Vagina (tissue), 2 donors: ENCODE results near the gene SRRT. TPM values are rescaled to one million over a fixed set of nuclear protein-coding genes. Genes with fewer than 3 reads are reported as not detected.

ENCODE experiments used
- DNase-seq, 2 donors: peaks; one replicate each; pipeline ENCODE4 v3.0.0-alpha.2; 2017; ENCODE audit errors: extremely low spot score in 2 of 2
- H3K27ac ChIP-seq: fragments of 200-600 bp; sonication (generic); one replicate; pipeline ENCODE4 v1.5.1; 2019
- H3K27me3 ChIP-seq: fragments of 200-600 bp; sonication (generic); one replicate; pipeline ENCODE4 v1.5.1; 2019
- H3K36me3 ChIP-seq, 2 donors: fragments of 200-600 bp; sonication (generic); one replicate each; pipeline ENCODE4 v1.5.1; 2017 to 2019
- H3K4me1 ChIP-seq: fragments of 200-600 bp; sonication (generic); one replicate; pipeline ENCODE4 v1.5.1; 2019
- H3K4me3 ChIP-seq, 2 donors: fragments of 200-600 bp; sonication (generic); 1 replicate in 1 of 2; 2 replicates in 1 of 2; pipeline ENCODE4 v1.5.1; 2016 to 2019
- H3K9me3 ChIP-seq: fragments of 200-600 bp; sonication (generic); one replicate; pipeline ENCODE4 v1.5.1; 2019
- POLR2A ChIP-seq, 2 donors: fragments of 450-650 bp; IDR thresholded peaks; one replicate each; pipeline ENCODE4 v1.6.1; 2017; ENCODE audit warnings: antibody characterized with exemption in 2 of 2, mild to moderate bottlenecking in 2 of 2, moderate library complexity in 2 of 2
- POLR2AphosphoS5 ChIP-seq, 2 donors: sonication (generic); formaldehyde crosslinking; IDR thresholded peaks; one replicate each; pipeline ENCODE4 v1.9.0; 2017; ENCODE audit warnings: antibody characterized with exemption in 2 of 2, mild to moderate bottlenecking in 2 of 2, low read depth in 1 of 2; ENCODE audit not compliant: insufficient read depth in 1 of 2
- intact Hi-C: fragments of 100-400 bp; cut with DNase I; formaldehyde crosslinking; loops from one replicate; pipeline ENCODE4 v1.15.1; 2023
- total RNA-seq: library from RNA; depleted of rRNA; stranded (reverse); fragments of >200 nt; gene quantifications from one replicate; pipeline ENCODE4 v1.2.3, GENCODE V29; 2016
- TF ChIP-seq, protein P1 (sequence below), 3 experiments: fragments of 450-650 bp in 2 of 3; fragments of 200-600 bp in 1 of 3; sonication (generic) in 1 of 3; IDR thresholded peaks; one replicate each; pipeline ENCODE4 v1.5.1; 2017 to 2019; ENCODE audit warnings: antibody characterized with exemption in 3 of 3, mild to moderate bottlenecking in 2 of 3, moderate library complexity in 2 of 3

Gene SRRT
- total RNA-seq, 1 donor from 2014 or later, result 96.5 TPM

DNA sequence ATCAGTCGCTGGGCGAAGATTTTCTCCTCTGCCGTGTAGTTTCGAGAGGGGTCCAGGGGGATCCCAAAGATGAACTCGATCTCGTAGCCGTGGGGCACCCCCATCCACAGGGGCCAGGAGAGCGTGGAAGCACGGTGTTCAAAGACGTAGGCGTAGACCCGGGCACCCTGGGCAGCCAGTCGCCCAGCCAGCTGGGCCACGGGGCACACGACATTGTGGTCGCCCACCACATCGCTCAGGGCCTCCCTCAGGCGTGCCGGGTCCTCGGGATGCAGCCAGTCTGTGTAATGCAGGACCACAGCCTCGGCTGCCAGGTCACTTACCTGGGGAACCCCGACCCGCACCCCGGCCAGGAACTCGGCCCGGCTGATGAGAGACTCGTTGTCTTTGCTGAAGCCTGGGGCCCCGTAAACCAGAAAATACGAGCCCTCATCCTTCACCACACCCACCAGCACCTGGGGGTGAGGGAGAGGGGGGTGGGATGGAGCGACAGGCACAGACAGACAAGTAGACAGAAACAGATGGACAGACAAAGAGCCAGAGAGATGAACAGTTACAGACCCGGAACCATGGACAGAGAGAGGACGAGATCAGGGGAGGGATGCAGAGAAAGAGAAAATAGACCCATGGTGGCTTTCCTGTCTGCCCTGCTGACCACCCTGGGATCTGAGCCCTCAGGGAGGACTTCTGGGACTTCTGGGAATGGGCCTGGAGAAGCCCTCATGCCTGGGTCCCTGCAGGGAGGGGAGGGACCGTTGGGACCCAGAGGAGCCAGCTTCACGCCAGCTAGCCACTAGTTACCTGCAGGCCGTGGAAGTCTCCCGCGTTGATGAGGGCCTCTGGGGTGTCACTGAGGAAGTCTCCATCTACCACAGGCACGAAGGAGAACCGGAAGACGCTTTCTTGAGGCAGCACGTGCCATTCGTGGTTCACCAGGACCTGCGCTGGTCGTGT is 17.7 kb downstream of the SRRT start:
- Histone ChIP-seq H3K9me3 (no peaks in the 10 kb centered on the region), H3K27ac (no peak overlapping the region), H3K4me3 (no peak overlapping the region), H3K4me1 (peaks cover 53% of the 10 kb centered on the region), H3K27me3 (no peaks in the 10 kb centered on the region), H3K36me3 (peaks cover 0 to 7% of the 10 kb centered on the region in 2 donors)
- DNase-seq, result no peak
- TF ChIP-seq POLR2AphosphoS5 (IDR thresholded peaks at IDR 0.05; ENCODE audit: insufficient read depth in 1 of 2, low read depth in 1 of 2) (no peak), POLR2A (IDR thresholded peaks at IDR 0.05) (no peak)
- TF ChIP-seq, protein P1, sequence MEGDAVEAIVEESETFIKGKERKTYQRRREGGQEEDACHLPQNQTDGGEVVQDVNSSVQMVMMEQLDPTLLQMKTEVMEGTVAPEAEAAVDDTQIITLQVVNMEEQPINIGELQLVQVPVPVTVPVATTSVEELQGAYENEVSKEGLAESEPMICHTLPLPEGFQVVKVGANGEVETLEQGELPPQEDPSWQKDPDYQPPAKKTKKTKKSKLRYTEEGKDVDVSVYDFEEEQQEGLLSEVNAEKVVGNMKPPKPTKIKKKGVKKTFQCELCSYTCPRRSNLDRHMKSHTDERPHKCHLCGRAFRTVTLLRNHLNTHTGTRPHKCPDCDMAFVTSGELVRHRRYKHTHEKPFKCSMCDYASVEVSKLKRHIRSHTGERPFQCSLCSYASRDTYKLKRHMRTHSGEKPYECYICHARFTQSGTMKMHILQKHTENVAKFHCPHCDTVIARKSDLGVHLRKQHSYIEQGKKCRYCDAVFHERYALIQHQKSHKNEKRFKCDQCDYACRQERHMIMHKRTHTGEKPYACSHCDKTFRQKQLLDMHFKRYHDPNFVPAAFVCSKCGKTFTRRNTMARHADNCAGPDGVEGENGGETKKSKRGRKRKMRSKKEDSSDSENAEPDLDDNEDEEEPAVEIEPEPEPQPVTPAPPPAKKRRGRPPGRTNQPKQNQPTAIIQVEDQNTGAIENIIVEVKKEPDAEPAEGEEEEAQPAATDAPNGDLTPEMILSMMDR (IDR thresholded peaks at IDR 0.05), result no peak
- intact Hi-C loops, result no loop called here

DNA sequence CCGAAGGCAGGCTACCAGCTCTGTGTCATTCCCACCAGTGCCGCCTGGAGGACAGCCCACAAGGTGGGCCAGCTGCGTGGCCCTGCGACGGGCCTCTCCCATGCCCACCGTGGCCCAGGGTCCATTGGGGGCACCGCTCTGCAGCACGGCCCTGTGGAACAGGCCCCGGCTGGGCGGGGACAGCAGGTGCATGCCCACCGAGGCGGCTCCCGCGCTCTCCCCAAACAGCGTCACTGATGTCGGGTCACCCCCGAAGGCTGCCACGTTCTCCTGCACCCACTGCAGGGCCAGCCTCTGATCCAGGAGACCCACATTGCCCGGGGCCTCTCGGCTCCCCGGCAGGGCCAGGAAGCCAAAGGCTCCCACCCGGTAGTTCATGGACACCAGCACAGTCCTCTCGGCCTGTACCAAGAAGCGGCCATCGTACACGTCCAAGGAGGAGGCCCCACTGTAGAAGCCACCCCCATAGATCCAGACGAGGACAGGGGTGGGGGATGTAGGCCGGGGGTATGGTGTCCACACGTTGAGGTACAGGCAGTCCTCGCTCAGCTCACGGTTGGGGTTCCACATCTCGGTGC is 18.5 kb downstream of the SRRT start:
- H3K27ac ChIP-seq, result no peak overlapping the region
- intact Hi-C loops, result no loop called here
- TF ChIP-seq, protein P1 (IDR thresholded peaks at IDR 0.05), result no peak
- no peak for TF ChIP-seq POLR2AphosphoS5 (IDR thresholded peaks at IDR 0.05; ENCODE audit: insufficient read depth in 1 of 2, low read depth in 1 of 2)
- TF ChIP-seq POLR2A (IDR thresholded peaks at IDR 0.05), result no peak
- H3K4me1 ChIP-seq, result peaks cover 47% of the 10 kb centered on the region
- no peaks in the 10 kb centered on the region for H3K36me3 ChIP-seq
- H3K9me3 ChIP-seq, result no peaks in the 10 kb centered on the region
- DNase-seq, result no peak
- no peaks in the 10 kb centered on the region for H3K27me3 ChIP-seq
- no peak overlapping the region for H3K4me3 ChIP-seq

DNA sequence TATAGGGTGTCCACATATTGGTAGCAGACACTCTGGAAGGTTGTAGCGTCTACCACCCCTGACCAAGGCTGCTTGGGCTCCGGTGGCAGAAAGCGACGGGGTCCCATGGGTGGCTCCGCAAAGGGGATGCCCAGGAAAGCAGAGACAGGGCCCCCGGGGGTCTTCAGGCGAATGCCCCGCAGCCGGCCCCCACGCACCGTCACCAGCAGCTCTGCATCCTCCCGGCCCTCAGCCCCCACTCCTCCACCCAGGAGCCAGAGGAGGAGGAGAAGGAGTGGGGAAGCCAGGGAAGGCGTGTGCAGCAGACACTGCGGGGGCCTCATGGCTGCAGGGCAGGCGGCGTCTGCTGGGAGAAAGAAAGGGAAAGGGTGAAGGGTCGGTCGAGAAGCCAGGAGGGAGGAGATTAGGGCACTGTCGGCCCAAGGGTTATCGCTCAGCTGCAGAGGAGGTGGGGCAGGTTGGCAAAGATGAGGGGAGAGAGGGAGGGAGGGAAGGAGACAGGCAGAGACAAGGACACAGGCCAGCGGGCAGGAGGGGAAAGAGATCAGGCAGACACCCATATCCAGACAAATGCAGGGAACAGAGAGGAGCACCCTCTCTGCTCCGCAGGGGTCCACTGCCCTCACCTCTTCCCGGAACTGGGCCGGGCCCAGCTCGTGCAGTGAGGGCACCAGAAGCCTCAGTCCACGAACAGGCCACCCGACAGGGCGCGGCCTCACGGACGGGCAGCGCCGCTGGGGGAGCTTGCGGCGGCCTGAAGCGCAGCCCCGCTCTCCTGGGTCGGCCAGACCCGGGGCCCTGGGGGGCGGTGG is 19.2 kb downstream of the SRRT start:
- peaks cover 40% of the 10 kb centered on the region for H3K4me1 ChIP-seq
- no peaks in the 10 kb centered on the region for H3K27me3 ChIP-seq
- H3K4me3 ChIP-seq, result peak overlapping the region; percentile 47 to 51
- H3K27ac ChIP-seq, result no peak overlapping the region
- DNase-seq, result no peak
- H3K36me3 ChIP-seq, result no peaks in the 10 kb centered on the region
- intact Hi-C loops, result no loop called here
- H3K9me3 ChIP-seq, result no peaks in the 10 kb centered on the region
- no peak for TF ChIP-seq POLR2A (IDR thresholded peaks at IDR 0.05)
- TF ChIP-seq, protein P1 (IDR thresholded peaks at IDR 0.05), result no peak
- no peak for TF ChIP-seq POLR2AphosphoS5 (IDR thresholded peaks at IDR 0.05; ENCODE audit: insufficient read depth in 1 of 2, low read depth in 1 of 2)

DNA sequence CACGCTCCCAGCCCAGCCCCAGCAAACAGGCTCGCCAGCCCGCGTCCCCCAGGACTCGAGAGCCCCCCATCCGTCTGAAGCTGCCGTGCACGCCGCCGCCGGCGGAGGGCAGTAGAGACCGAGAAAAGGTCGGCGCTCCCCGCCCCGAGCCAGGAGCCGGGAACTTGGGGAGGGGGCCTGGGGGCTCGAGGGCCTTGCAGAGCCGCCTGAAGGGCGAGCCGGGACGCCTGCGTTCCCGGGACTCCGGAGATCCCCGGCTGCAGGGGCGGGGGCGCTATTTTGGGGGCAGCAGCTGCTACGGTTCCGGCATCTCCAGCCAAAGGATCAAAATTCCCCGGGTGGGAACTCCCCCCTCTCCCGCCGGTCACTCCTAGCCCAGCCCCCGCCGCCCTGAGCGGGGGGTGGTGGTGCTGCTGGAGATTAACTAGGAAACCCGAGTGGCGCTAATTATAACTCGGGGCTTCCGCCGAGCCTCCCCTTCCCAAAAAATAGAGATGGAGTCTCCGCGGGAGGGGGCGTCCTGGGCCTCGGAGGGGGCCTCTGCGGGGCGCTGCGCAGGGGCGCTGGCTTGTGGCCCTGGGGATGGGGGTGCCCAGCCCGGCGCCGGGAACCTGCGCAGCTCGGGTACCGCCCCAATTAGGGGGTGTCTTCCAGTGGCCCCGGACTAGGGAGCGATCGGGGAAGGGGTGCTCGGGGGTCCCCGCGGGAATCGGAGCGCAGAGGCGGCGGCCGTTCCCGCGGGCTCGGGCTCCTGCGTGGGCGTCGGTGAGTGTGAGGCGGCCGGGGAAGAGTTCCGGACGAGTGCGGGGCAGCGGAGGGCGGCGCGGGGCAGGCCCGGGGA is 20.2 kb downstream of the SRRT start:
- H3K27me3 ChIP-seq, result no peaks in the 10 kb centered on the region
- H3K4me3 ChIP-seq, result peak overlapping the region; percentile 47 to 51
- peaks cover 38% of the 10 kb centered on the region for H3K4me1 ChIP-seq
- peak overlapping the region; percentile 25 for H3K27ac ChIP-seq
- intact Hi-C loops, result loop anchor here (5.0 kb wide), 2 partner anchors 162 to 182 kb away; no protein-coding TSS in a partner anchor
- H3K36me3 ChIP-seq, result no peaks in the 10 kb centered on the region
- no peaks in the 10 kb centered on the region for H3K9me3 ChIP-seq
- no peak for TF ChIP-seq POLR2AphosphoS5 (IDR thresholded peaks at IDR 0.05; ENCODE audit: insufficient read depth in 1 of 2, low read depth in 1 of 2)
- TF ChIP-seq, protein P1 (IDR thresholded peaks at IDR 0.05), result peak; percentile 66 to 89 (median 74)
- no peak for DNase-seq
